ENCODE measurements around the gene TNPO1. TPM values are rescaled to one million over a fixed set of nuclear protein-coding genes. Genes with fewer than 3 reads are reported as not detected.
"Not testable (repeated sequence)": the region's sequence is repeated elsewhere in the genome, so short reads cannot be mapped to it uniquely, and the experiment has no call there.

The TNPO1 gene
- total RNA-seq, 3 donors from 2014 or later (not counting 1 experiment from before 2014, with no cell fraction given), result 64.9 to 98.3 (median 97.6) TPM

GRCh38 chr5:72796001-72796400 is 20.5 kb upstream of the TNPO1 start:
- no peaks in the 10 kb centered on the region for H3K36me3 ChIP-seq (ENCODE audit: control insufficient read depth, insufficient read depth, low read length)
- Mint-ChIP-seq H3K36me3 (no peaks in the 10 kb centered on the region), H3K4me3 (no peak overlapping the region), H3K27ac (no peak overlapping the region), H3K4me1 (no peaks in the 10 kb centered on the region), H3K9me3 (no peaks in the 10 kb centered on the region), H3K27me3 (ENCODE audit: low read depth in 2 of 2) (peaks cover 33 to 41% of the 10 kb centered on the region in 2 donors)
- no peak for ATAC-seq
- intact Hi-C loops (cut with micrococcal nuclease), result no loop called here
- WGBS (ENCODE audit: insufficient coverage), result 100% methylated on average over 3 of the region's 3 CpGs
- TF ChIP-seq CTCF (IDR thresholded peaks at IDR 0.05), result no peak
- DNase-seq, result no peak
- no peaks in the 10 kb centered on the region for H3K9me3 ChIP-seq (ENCODE audit: control insufficient read depth, insufficient read depth, low read length)
- peaks cover 2% of the 10 kb centered on the region for H3K27me3 ChIP-seq (ENCODE audit: control insufficient read depth, insufficient read depth, low read length)
- H3K27ac ChIP-seq (ENCODE audit: low read length), result no peak overlapping the region
- no peaks in the 10 kb centered on the region for H3K4me1 ChIP-seq (ENCODE audit: control insufficient read depth, insufficient read depth, low read length)
- no peak overlapping the region for H3K4me3 ChIP-seq (ENCODE audit: low read length)

- no peaks in the 10 kb centered on the region for H3K4me1 ChIP-seq (ENCODE audit: control insufficient read depth, insufficient read depth, low read length)
- Mint-ChIP-seq H3K4me3 (no peak overlapping the region), H3K9me3 (no peaks in the 10 kb centered on the region), H3K27ac (no peak overlapping the region), H3K4me1 (no peaks in the 10 kb centered on the region), H3K36me3 (no peaks in the 10 kb centered on the region), H3K27me3 (ENCODE audit: low read depth in 2 of 2) (peaks cover 32 to 57% of the 10 kb centered on the region in 2 donors)
- intact Hi-C loops (cut with micrococcal nuclease), result no loop called here
- WGBS (ENCODE audit: insufficient coverage), result no CpG with 5 or more reads among the region's 1 CpG
- no peak for ATAC-seq
- no peak overlapping the region for H3K27ac ChIP-seq (ENCODE audit: low read length)
- H3K36me3 ChIP-seq (ENCODE audit: control insufficient read depth, insufficient read depth, low read length), result no peaks in the 10 kb centered on the region
- no peak overlapping the region for H3K4me3 ChIP-seq (ENCODE audit: low read length)
- no peak for DNase-seq
- no peaks in the 10 kb centered on the region for H3K27me3 ChIP-seq (ENCODE audit: control insufficient read depth, insufficient read depth, low read length)
- no peaks in the 10 kb centered on the region for H3K9me3 ChIP-seq (ENCODE audit: control insufficient read depth, insufficient read depth, low read length)
- TF ChIP-seq CTCF (IDR thresholded peaks at IDR 0.05), result no peak
Measured at GRCh38 chr5:72799721-72800120, 16.7 kb upstream of the TNPO1 start.

GRCh38 chr5:72808637-72809036 is 7.8 kb upstream of the TNPO1 start:
- H3K9me3 Mint-ChIP-seq; H3K36me3 ChIP-seq (ENCODE audit: control insufficient read depth, insufficient read depth, low read length); intact Hi-C loops (cut with micrococcal nuclease); H3K36me3 Mint-ChIP-seq; H3K27ac Mint-ChIP-seq; H3K4me1 ChIP-seq (ENCODE audit: control insufficient read depth, insufficient read depth, low read length); H3K4me3 Mint-ChIP-seq; H3K4me1 Mint-ChIP-seq; H3K27me3 ChIP-seq (ENCODE audit: control insufficient read depth, insufficient read depth, low read length); H3K9me3 ChIP-seq (ENCODE audit: control insufficient read depth, insufficient read depth, low read length); ATAC-seq; DNase-seq; H3K27ac ChIP-seq (ENCODE audit: low read length); H3K4me3 ChIP-seq (ENCODE audit: low read length): not testable (repeated sequence)
- WGBS (ENCODE audit: insufficient coverage), result 95% methylated on average over 4 of the region's 4 CpGs
- peaks cover 50 to 75% of the 10 kb centered on the region in 2 donors for H3K27me3 Mint-ChIP-seq (ENCODE audit: low read depth in 2 of 2)

GRCh38 chr5:72811849-72812248 is 4.6 kb upstream of the TNPO1 start:
- peaks cover 33 to 46% of the 10 kb centered on the region in 2 donors for H3K27me3 Mint-ChIP-seq (ENCODE audit: low read depth in 2 of 2)
- Histone ChIP-seq H3K36me3 (ENCODE audit: control insufficient read depth, insufficient read depth, low read length) (no peaks in the 10 kb centered on the region), H3K9me3 (ENCODE audit: control insufficient read depth, insufficient read depth, low read length) (no peaks in the 10 kb centered on the region), H3K27ac (ENCODE audit: low read length) (no peak overlapping the region), H3K27me3 (ENCODE audit: control insufficient read depth, insufficient read depth, low read length) (peaks cover 4% of the 10 kb centered on the region), H3K4me3 (ENCODE audit: low read length) (no peak overlapping the region), H3K4me1 (ENCODE audit: control insufficient read depth, insufficient read depth, low read length) (no peaks in the 10 kb centered on the region)
- H3K36me3 Mint-ChIP-seq, result no peaks in the 10 kb centered on the region
- ATAC-seq (no peak), DNase-seq (no peak)
- no peak overlapping the region for H3K27ac Mint-ChIP-seq
- no peaks in the 10 kb centered on the region for H3K4me1 Mint-ChIP-seq
- no peak overlapping the region for H3K4me3 Mint-ChIP-seq
- TF ChIP-seq CTCF (IDR thresholded peaks at IDR 0.05), result no peak
- intact Hi-C loops (cut with micrococcal nuclease), result no loop called here
- WGBS (ENCODE audit: insufficient coverage), result no CpG with 5 or more reads among the region's 1 CpG
- no peaks in the 10 kb centered on the region for H3K9me3 Mint-ChIP-seq

Data from natural killer cell (primary cell).